Activated CD4-positive, alpha-beta T cell treated with anti-CD3 and anti-CD28 coated beads for 24 hours (primary cell): ENCODE measurements around the gene HENMT1.
"Not testable (repeated sequence)": the region's sequence is repeated elsewhere in the genome, so short reads cannot be mapped to it uniquely, and the experiment has no call there.

Experiments
- DNase-seq, 2 donors: peaks; one replicate each; pipeline ENCODE4 v3.0.0-alpha.2; 2020; ENCODE audit warnings: low read depth in 2 of 2

HENMT1 gene

DNA sequence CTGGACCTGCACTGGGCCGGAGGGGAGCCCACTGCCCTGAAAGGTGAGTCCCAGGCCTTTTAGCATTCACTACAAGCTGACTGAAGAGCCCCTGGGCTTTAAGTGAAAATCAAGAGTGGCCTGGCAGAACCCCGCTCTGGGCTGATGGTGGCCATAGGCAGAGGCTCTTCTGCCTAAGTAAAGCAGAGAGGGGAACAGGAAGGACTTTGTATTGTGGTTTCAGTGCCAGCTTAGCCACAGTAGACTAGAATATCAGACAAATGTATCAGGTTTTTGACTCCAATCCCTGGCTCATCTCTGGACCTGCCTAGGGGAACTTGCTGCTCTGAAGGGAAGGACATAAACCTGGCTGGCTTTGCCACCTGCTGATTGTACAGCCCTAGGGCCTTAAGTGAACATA is 10.2 kb upstream of the HENMT1 start:
- DNase-seq = no peak

GRCh38 chr1:108670131-108670773 is 9.4 kb upstream of the HENMT1 start:
- no peak for DNase-seq

DNA sequence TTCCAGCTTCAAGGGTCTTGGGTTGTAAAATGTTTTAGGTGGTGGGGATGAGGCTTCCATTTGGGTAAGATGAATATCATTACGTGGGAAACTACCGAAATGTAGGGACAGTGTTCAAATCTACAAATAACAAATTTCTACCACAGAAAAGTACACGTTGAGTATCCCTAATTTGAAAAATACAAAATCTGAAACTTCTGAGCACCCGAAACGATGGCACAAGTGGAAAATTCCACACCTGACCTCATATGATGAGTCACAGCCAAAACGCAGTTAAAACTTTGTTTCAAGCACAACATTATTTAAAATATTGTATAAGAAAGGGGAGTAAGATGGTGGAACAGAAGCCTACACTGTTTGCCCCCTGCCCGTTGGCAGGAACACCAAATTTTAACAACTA is 8.8 kb upstream of the HENMT1 start:
- no peak for DNase-seq

GRCh38 chr1:108668777-108669176 is 7.9 kb upstream of the HENMT1 start:
- DNase-seq = no peak

DNA sequence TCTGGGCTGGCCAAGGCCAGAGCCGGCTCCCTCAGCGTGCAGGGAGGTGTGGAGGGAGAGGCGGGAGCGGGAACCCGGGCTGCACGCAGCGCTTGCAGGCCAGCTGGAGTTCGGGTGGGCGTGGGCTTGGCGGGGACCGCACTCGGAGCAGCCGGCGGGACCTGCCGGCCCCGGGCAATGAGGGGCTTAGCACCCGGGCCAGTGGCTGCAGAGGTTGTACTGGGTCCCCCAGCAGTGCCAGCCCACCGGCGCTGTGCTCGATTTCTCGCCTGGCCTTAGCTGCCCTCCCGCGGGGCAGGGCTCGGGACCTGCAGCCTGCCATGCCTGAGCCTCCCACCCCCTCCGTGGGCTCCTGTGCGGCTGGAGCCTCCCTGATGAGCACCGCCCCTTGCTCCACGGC is 6.5 kb upstream of the HENMT1 start:
- DNase-seq = not testable (repeated sequence)

DNA sequence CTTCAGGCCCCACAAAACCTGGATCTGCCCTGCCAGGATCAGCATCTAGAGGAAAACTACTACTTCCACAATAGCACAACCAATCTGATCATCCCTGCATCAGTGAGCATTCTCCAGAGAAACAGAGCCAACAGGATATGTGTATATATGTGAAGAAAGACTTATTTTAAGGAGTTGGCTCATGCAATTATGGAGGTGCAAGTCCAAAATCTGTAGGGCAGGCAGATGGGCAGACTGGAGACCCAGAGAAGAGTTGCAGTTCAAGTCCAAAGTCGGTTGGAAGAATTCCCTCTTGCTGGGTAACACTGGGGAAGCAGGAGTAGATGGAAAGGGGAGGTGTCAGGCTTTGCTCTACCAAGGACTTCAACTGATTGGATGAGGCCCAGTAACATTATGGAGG is 4.9 kb upstream of the HENMT1 start:
- no peak for DNase-seq

DNA sequence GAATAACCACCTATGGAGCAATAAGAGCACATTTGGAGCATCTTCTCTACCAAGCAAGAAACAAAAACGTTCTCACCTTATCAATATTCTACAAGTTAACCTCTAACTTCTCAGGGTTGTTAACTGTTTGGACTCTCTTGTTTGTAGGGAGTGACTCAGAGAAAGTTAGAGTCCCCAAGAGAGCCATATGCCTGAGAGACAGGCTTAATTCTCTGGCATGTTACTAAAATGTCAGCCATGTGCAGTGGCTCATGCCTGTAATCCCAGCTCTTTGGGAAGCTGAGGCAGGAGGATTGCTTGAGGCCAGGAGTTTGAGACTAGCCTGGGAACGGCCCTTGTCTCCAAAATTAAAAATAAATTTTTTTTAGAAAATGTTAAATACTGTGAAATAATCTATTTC is 4.2 kb upstream of the HENMT1 start:
- no peak for DNase-seq

GRCh38 chr1:108664481-108664880 is 3.6 kb upstream of the HENMT1 start:
- DNase-seq = no peak

DNA sequence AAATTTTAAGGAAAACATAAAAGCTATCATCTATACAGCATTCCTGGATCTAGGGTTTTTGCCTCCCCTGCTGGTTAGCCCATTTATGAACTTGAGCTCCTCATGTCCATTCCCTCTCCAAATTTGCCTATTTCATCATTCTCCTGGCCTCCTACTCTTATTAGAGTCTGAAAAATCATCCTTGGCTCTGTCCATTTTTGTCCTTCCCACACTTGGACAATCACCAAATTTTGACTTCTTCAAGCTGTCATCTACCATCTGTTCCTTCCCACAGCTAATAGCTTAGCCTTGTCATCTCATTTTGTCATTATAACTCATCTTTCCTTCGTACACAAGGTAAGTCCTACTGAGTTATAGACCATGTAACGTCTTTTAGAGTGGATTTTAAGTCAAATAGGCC is 2.2 kb upstream of the HENMT1 start:
- DNase-seq = no peak

DNA sequence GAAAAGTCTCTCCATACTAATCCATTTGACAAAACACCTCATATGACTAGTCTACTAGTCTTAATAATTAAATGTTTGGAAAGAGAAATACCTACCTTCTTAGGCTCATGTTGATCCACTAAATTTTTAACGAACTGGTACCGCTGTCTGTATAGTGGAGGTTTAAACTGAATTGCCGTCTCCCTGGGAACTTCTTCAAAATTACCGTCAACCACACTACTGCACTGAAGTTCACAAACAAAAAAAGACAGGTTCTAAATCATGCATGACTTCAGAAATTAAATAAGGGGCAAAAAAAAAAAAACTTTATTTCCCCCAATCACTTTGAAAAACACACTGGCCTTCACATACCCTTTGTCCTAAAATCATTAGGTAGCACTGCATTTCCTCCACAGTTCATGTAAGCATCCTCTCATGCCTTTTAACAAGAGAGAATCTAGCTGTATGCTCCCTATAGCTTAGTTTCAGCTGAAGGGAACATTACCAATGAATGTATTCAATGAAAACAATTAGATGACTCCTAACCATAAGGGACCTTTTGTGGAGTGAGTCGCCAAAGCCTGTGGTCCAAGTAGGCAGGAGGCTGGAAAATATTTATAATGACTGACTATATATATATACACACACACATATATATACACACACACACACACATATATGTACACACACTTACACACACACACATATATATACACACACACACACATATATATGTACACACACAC is 3.4 kb downstream of the HENMT1 start:
- no peak for DNase-seq

GRCh38 chr1:108653431-108654105 is 7.3 kb downstream of the HENMT1 start:
- no peak for DNase-seq

GRCh38 chr1:108646648-108647269 is 14.1 kb downstream of the HENMT1 start:
- DNase-seq = no peak

- DNase-seq = no peak
Observed at GRCh38 chr1:108646265-108646647, 14.6 kb downstream of the HENMT1 start.

- no peak for DNase-seq
Observed at GRCh38 chr1:108645564-108646184, 15.2 kb downstream of the HENMT1 start.

- DNase-seq = peak in 1 of 2 donors; percentile 17
Observed at GRCh38 chr1:108644984-108645383, 15.9 kb downstream of the HENMT1 start.

DNA sequence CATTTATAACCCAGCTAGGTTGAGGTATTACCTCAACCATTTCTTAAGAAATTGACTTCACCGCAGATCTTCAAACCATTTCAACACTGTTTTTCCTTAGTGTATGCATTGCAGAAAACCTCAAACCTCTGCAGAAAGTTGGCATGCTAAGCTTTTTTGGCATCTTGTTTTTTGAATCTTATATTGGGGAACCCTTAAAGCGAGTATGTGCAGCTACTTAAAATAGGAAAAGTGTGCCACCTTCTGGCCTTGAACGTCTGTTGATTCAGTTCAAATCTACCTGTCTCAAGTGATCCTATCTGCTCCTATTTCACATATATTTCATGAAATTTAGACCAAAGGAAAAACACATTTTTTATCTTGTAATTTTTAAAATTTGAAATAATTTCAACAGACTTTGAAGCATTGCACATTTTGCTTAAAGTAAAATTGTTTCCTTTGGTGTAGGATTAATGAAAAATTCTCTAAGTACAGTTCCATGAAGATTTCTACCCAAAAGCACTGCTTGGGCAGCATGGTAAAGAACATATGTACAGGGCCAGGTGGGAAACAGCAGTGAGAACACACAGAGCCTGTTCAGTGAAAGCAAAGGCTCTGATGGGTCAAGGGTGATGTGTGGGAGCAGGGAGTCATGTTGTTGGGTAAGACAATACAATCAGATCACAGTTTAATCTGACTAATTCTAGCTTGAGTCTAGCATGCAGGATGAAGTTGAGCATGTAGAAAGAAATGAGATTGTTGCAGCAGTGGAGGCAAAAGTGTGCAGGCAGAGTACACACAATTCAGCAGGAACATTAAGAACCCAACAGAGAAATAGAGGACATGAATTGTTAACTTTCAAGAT is 17.2 kb downstream of the HENMT1 start:
- peak in 1 of 2 donors; percentile 14 for DNase-seq

GRCh38 chr1:108640863-108641262 is 20.0 kb downstream of the HENMT1 start:
- not testable (repeated sequence) for DNase-seq

- DNase-seq = no peak
Observed at GRCh38 chr1:108639899-108640560, 20.9 kb downstream of the HENMT1 start.

- no peak for DNase-seq
Observed at GRCh38 chr1:108636876-108637275, 24.0 kb downstream of the HENMT1 start.

GRCh38 chr1:108634521-108634920 is 26.4 kb downstream of the HENMT1 start:
- DNase-seq = no peak

- DNase-seq = no peak
Observed at GRCh38 chr1:108628665-108629064, 32.2 kb downstream of the HENMT1 start.
